Stimulated activated CD8-positive, alpha-beta memory T cell treated with anti-CD3 and anti-CD28 coated beads, Interleukin-4, amount 100 ng/mL, for 24 hours (primary cell): ENCODE measurements around the gene TPH1.
A peak's percentile ranks its signal among the peaks of the same experiment; 100 is the strongest.
"Not testable (repeated sequence)": the region's sequence is repeated elsewhere in the genome, so short reads cannot be mapped to it uniquely, and the experiment has no call there.

Experiments
- DNase-seq: peaks from one replicate; pipeline ENCODE4 v3.0.0-alpha.2; 2020; ENCODE audit warnings: low read depth

The TPH1 gene

DNA sequence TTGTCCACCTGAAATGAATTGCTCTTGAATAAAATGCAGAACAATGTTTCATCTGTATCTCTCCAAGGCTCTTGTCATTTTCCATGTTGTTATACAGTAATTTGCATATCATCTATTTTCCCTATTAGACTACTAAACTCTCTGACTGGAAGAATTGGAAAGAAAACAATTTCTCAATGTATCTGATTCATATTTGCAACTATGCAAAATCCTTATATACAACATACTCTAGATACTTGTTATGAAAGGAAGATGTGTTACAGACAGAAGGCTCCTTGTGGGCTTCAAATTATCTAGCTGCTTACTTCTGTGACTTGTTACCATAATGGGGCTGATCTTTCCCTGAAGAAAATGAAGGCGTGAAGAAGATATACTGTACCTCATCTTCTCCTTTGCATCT is 23.6 kb downstream of the TPH1 start:
- no peak for DNase-seq

DNA sequence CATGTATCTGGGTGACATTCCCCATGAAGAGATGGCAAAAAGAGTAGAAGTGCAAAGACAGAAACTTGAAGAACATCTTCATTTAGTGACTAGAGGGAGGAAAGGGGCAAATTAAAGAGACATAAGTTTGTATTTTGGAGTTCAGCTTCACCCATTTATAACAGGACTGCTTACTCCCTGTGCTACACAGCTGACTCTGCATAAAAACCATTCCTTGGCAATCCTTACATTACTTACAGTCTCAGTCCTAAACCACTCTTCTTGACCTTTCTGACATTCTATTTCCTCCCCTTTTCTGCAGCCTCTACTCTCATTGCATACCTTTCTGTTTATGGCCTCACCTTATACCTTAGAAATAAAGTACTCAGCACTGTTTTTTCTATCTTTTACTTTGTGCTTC is 26.4 kb downstream of the TPH1 start:
- no peak for DNase-seq

DNA sequence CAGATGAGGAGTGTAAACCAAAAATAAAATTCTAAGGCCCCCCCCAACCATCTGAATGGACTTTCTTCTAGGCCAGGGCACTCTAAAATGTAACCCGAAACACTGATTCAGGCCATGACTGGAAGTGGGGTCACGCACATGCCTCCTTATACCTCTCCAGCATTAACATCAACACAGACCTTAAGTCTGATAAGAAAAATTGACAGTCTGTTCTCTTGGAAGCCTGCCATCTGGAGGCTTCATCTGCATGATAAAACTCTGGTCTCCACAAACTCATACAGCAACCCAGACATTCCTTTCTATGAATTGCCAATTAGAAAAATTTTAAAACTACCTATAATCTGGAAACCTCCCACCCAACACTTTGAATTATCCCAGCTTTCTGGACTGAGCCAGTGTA is 29.3 kb downstream of the TPH1 start:
- no peak for DNase-seq

GRCh38 chr11:18014876-18015275 is 31.2 kb downstream of the TPH1 start:
- DNase-seq: no peak

DNA sequence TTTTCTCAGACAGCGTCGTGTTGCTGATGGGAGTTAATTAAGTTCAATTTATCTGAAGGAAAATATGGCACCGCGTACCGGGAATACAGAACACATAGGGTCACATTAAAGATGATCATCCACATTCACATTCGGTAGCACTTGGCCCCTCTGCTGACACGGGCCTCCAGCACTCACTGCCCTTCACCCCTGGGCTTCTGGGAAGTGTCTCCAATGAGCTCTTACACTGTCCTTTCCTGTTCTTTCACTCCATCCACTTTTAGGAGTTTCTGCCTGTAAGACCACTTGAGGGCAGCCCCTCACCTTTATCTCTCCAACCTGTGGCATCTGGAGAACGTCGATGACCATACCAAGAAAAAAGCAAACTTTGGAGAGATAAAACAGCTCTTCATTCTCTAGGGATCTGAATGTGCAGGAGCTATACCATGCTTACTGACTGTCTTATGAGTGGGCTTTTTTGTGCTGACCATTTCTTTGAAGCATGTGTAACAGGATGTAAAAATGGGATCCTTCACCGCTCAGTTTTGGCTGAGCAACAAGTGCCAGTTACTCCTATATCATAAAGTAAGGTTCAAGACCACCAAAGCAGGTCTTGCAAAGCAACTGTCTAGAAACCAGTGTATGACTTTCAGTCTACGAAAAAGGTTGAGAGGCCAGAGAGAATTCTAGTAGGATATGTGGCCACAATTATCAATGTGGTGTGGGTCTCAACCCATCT is 32.1 kb downstream of the TPH1 start:
- no peak for DNase-seq

DNA sequence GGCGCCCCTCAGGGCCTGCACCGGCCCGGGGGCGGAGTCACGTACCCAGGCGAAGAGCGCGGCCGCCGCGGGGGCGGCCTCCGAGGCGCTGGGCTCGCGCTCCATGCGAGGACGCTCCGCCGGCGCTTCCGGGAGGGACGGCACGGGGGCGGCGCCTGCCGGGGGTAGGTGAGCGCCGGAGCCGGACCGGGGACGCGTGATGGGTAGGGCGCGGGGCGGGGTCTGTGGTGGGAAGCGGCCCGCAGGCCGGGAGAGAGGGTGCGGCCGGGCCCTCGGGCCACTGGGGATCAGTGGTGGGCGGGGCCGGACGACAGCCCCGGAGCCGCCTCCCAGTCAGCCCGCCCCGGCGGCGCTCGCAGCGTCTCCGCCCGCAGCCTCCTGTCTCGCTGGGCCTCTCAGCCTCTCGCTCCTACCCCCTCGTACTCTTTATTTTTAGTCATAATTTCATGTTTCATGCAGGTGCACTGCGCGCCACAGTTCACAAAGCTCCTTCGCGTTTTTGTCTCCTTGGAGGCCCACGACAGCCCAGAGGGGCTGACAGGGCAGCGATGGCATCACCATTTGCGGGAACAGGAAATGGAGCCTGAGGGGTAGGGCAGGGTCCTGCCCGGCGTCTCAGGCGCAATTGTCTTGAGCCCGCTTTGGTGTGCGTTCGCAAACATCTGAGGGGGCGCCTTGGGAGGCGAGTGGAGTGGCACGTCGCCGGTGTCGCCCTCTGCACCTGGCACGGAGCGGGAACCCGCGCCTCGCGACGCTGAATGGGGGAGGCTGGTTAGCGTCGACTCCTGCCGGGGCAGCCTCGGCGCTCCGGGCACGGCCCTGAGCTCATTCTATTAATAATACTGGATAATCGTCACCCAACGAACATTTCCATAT is 32.9 kb downstream of the TPH1 start, which contains the start of gene SERGEF:
TSS of gene SERGEF (minus strand) at position 142 of the 876 bp plus-strand sequence. CDS start at position 105, 37 bp downstream.
- DNase-seq: peak; percentile 92

DNA sequence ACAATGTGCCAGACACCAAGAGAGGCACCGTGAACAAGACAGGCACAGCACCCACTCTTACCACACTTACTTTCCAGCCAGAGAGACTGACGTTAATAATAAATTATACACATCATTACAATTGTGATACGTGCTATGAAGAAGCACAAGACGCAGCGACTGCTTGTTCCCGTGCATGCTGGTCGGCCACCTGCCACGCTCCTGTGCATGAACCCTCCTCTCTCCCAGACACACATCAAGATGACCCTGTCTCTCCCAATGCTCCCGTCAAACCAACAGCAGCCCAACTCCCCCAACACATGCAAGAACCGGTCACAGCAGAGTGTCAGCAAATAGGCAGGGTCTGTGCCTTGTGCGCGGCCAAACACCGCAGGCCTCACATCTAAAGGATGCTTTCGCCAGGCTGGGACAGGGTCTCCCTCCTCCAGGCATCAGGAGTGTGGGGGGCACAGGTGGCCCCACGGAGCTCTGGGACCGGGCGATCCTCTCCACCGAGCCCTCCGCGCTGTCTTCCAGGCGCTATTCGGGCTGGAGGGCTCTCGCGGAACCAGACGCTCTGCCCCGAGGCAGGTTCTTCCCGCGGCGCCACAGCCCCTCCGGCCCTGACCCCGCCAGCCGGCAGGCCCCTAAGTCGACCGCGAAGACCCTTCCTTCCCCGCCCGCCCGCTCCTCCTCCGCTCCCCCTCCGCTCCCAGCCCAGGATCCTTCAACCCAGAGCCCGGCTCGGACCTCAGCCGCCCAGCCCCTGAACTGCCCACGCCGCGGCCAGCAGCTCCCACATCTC is 33.8 kb downstream of the TPH1 start:
- DNase-seq: no peak

GRCh38 chr11:18011633-18012032 is 34.4 kb downstream of the TPH1 start:
- DNase-seq: no peak

- no peak for DNase-seq
Observed at GRCh38 chr11:18010977-18011586, 35.0 kb downstream of the TPH1 start.

DNA sequence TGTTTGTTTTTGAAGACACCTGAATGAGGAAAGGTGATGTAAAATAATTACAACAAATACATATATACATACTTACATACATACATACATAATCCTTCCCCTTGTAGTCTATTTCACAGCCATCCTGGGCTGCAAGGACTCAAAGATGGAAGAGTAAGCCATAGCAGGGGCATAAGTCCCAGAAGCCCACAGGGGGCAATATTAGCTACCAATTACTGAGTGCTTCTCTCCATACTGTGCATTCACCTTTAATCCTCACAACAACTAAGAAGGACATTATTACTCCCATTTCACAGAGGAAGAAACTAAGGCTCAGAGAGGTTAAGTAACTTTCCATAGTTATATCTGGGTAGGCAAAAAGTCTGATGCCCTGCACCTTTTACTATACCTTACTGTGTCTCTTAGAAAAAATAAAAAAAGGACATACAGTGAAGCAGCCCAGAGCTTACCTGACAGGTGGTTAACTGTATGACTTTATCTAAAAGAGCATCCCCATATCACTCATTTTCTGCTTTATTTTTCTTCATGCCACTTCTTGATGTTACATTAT is 35.9 kb downstream of the TPH1 start:
- DNase-seq: no peak

- DNase-seq: no peak
Observed at GRCh38 chr11:18005376-18006129, 40.5 kb downstream of the TPH1 start.

DNA sequence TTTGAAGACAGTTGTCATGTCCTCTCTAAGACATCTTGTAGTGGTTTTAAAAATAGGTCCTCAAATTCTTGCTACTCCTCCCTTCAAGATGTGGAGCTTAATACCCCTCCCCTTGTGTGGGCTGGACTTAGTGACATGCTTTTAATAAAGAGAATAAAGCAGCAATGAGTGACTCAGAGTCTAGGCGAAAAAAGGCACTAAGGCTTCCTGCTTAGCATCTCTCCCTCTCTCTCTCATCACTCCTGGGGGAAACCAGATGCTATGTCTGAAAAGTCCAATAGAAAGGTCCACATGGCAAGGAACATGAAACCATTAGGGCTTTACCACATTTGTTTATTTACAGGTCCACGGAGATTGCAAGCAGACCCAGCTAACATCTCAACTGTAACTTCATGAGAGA is 44.9 kb downstream of the TPH1 start:
- no peak for DNase-seq

- DNase-seq: no peak
Observed at GRCh38 chr11:18000760-18001159, 45.3 kb downstream of the TPH1 start.

GRCh38 chr11:18000128-18000527 is 45.9 kb downstream of the TPH1 start:
- DNase-seq: not testable (repeated sequence)
